NOMO-1 treated with DMSO at 0.1 percent for 48 hours (cell line): Measurements from ENCODE around the gene SNPH.

ENCODE experiments used
- DNase-seq: peaks from one replicate; lab custom pipeline; 2025; ENCODE audit not compliant: unreplicated experiment; lab: John Stamatoyannopoulos, UW

SNPH gene

DNA sequence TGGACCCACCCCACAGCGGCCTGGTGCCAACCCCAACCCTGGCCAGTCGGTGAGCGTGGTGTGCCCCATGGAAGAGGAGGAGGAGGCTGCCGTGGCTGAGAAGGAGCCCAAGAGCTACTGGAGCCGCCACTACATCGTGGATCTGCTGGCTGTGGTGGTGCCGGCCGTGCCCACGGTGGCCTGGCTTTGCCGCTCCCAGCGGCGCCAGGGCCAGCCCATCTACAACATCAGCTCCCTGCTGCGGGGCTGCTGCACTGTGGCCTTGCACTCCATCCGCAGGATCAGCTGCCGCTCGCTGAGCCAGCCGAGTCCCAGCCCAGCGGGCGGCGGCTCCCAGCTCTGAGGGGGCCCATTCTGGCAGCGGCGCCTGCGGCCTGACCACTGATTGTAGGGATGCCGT is 39.6 kb downstream of the SNPH start:
- DNase-seq = no peak

DNA sequence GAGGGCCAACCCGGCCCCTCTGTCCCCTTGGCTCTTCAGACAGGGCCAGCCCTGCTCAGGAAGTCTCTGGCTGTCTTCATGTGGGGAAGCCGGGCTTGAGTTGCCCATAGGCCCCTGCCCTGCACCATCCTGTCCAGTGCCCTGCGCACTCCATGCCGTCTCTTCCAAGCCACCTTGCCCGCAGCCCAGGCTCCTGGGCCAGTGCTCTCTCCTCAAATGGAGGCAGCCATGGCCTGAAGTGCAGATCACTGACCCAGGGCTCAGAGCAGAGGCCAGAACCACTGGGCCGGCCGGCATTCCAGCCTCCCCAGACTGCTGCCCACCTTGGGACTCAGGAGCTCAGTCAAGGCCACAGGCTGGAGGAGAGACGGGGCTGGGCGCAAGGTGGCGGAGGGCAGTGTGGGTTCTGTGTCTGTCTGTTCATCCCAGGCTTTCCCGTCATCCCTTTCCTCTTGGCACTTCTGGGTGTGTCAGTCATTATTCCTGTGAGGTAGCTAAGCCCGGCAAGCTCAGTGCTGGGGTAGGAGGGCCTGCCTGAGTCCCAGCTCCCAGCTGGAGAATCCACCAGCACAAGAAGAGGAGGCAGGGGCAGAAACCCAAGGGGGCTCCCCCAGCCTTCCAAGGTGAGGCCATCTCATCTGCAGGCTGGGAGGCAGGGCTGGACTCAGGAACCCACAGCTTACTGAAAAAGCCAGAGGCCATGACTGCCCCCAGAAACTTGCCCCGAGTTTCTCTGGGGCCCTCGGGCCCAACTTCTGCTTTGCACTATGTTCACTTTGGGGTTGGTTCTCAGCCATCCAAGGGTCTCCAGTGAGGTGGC is 40.4 kb downstream of the SNPH start:
- DNase-seq = no peak

DNA sequence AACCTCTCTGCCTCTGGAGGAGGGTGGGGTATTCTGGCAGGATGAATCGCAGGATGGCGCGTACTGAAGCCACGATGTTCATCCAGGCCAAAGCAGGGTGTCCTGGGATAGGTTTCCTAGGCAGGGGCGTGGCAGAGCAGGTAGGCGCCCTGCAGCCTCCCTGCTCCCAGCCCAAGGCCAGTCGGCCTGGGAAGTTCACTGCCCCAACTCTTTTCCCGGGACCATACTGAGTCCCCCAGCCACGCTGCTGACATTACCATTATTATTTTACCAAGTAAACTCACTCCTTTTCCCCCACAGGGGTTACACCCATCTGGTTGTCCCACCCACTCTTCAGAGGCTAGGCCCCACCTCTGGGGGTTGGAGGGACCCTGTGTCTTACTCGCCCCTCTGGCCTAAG is 41.1 kb downstream of the SNPH start:
- DNase-seq = no peak

GRCh38 chr20:1307571-1307971 is 41.5 kb downstream of the SNPH start:
- DNase-seq = no peak

- DNase-seq = no peak
Measured at GRCh38 chr20:1308067-1308701, 42.1 kb downstream of the SNPH start.

DNA sequence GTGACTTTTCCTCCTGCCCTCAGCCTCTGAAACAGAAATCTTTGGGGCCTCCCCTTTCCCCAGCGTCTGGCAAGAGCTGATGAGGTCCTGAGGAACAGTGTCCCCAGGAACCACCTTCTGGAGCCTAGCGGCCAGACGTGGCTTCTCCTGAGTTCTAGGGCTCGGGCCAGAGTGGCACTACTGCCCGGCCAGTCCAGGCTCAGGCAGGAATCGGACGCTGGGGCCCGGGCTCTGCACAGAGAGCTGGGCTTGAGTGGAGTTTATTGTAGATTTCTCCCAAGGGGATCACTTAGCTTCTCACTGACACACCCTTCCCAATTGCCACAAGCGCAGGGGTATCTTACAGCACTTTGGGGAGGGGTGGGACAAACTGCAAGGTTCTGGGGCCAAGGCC is 42.6 kb downstream of the SNPH start:
- DNase-seq = no peak

- DNase-seq = no peak
Measured at GRCh38 chr20:1309439-1309847, 43.3 kb downstream of the SNPH start.

GRCh38 chr20:1310071-1310470 is 44.0 kb downstream of the SNPH start:
- no peak for DNase-seq

GRCh38 chr20:1310506-1311190 is 44.6 kb downstream of the SNPH start:
- DNase-seq = peak; percentile 75

DNA sequence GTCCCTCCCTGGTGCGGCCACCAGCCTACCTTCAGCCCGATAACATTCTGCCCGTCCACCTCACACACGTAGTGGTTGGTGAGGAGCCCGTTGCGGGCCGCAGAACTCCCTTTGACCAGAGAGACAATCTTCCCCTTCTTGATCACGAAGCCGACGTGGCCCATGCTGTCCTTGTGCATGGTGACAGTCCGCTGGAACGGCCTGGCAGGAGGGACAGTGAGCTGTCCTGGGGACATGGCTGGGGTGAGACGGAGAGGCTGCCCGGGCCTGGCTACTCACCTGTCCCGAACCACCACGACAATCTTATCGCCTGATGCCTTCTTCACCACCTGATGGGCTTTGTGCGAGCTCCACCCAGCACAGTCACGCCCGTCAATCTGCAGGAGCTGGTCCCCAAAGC is 46.2 kb downstream of the SNPH start:
- DNase-seq = no peak

GRCh38 chr20:1312904-1313235 is 46.8 kb downstream of the SNPH start:
- no peak for DNase-seq

DNA sequence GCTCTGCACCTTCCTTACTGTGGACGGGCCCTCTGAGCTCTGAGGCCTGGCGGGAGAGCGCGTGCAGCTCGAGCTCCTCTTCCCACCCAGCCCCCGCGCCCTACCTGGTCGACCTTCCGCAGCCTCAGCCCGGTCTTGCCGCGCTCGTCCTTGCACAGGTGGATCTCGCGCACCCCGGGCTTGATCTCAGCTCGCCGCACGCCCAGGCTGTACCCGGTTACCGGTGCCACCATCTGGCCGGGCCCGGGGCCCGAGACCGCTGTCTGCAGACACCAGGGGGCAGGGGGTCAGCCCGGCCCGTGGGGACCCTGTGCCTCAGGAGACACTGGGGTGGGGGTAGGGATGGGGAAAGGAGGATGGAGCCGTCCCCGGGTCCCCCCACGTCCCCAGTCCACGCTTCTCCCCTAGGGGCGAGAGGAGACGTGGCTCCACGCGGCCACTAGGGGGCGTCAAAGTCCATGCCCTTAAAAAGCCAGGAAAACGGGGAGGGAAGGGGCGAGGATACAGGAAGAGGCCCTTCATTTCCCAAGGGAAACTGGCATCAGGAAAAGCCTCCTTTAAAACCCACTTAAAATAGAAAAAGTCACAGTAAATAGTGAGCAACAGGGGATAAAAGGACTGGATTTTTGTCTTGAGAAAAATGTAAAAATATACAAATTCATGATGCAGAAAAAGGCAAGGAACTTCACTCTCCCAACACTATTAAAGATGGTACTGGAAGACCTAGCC is 47.3 kb downstream of the SNPH start:
- peak; percentile 21 for DNase-seq

GRCh38 chr20:1315804-1316203 is 49.7 kb downstream of the SNPH start:
- DNase-seq = no peak

- no peak for DNase-seq
Measured at GRCh38 chr20:1317545-1318255, 51.6 kb downstream of the SNPH start.

DNA sequence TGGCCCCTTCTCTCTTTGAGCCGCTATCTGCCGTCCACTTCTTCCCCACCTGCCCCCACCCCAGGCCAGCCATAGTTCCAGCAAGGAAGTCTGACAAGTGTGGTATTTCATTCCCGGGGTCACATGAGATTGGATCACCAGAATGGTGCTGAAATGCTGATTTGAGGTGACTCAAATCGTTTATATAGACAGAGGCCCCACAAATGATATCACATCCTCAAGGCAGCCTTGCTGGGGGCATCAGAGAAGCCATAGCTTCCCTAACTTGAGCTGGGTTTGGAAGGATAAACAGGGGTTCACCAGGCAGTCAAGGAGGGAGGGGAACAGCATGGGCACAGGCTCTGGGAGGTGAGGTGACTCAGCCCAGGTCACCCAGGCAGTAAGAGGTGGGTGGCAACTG is 53.0 kb downstream of the SNPH start:
- DNase-seq = no peak

- no peak for DNase-seq
Measured at GRCh38 chr20:1319462-1319861, 53.4 kb downstream of the SNPH start.

DNA sequence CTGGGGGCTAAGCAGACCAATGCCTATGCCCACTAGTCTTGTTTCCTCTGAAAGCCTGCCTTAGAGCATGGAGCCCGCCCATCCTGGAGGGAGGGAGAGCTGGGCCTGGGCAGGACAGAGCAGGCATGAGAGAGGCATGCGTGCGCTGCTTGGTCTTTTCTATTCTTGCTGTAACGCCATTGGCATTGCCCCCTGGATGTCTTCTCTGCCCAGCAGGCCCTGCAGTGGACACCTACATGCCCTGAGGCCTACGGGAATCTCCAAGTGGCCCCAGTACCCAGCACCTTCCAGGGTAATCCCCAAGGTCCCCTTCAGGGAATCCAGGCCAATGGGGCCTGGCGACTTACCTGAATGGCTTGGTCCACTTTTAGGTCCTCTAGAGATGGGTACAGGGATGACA is 53.9 kb downstream of the SNPH start:
- no peak for DNase-seq

- no peak for DNase-seq
Measured at GRCh38 chr20:1320902-1321653, 55.0 kb downstream of the SNPH start.

- DNase-seq = no peak
Measured at GRCh38 chr20:1321654-1321939, 55.5 kb downstream of the SNPH start.

- DNase-seq = no peak
Measured at GRCh38 chr20:1322511-1323245, 56.6 kb downstream of the SNPH start.
